Thyroid gland (tissue), 4 donors: ENCODE results near the gene CAST. TPM values are rescaled to one million over a fixed set of nuclear protein-coding genes. Genes with fewer than 3 reads are reported as not detected.

ENCODE experiments used
- DNase-seq, 2 donors: peaks; one replicate each; pipeline ENCODE4 v3.0.0-alpha.2; 2019
- H3K27ac ChIP-seq, 3 donors: fragments of 200-600 bp; sonication (generic); 1 replicate in 2 of 3; 2 replicates in 1 of 3; pipeline ENCODE4 v1.5.1; 2016 to 2019; ENCODE audit warnings: mild to moderate bottlenecking in 1 of 3, moderate library complexity in 1 of 3
- H3K27me3 ChIP-seq: fragments of 200-600 bp; sonication (generic); one replicate; pipeline ENCODE4 v1.5.1; 2019
- H3K36me3 ChIP-seq, 2 donors: fragments of 200-600 bp; sonication (generic); one replicate each; pipeline ENCODE4 v1.5.1; 2016 to 2019
- H3K4me1 ChIP-seq, 2 donors: fragments of 200-600 bp; sonication (generic); one replicate each; pipeline ENCODE4 v1.5.1; 2017 to 2019
- H3K4me3 ChIP-seq, 3 donors: fragments of 200-600 bp; sonication (generic); replicated peaks in 1 of 3; 1 replicate in 2 of 3; 2 replicates in 1 of 3; pipeline ENCODE4 v1.5.1; 2016; ENCODE audit warnings: mild to moderate bottlenecking in 1 of 3
- H3K9me3 ChIP-seq: fragments of 200-600 bp; sonication (generic); one replicate; pipeline ENCODE4 v1.5.1; 2017
- POLR2A ChIP-seq, 2 donors: fragments of 450-650 bp; IDR thresholded peaks; one replicate each; pipeline ENCODE4 v1.6.1; 2017; ENCODE audit warnings: antibody characterized with exemption in 2 of 2, mild to moderate bottlenecking in 2 of 2, moderate library complexity in 1 of 2
- WGBS, 2 donors: methylation state at CpG; one replicate each; pipeline ENCODE4 v1.1.5; 2017; 5-methylcytosine and 5-hydroxymethylcytosine counted together
- intact Hi-C: fragments of 100-400 bp; cut with DNase I; formaldehyde crosslinking; loops from one replicate; pipeline ENCODE4 v1.15.1; 2023
- total RNA-seq, 4 donors: library from RNA; depleted of rRNA; stranded (reverse); fragments of >200 nt; gene quantifications; one replicate each; pipeline ENCODE4 v1.2.3, GENCODE V29; 2016
- TF ChIP-seq, protein P1 (sequence below), 6 experiments: fragments of 200-600 bp in 3 of 6; fragments of 450-650 bp in 3 of 6; sonication (generic) in 3 of 6; IDR thresholded peaks; one replicate each; pipeline ENCODE4 v1.5.1; 2016 to 2019; ENCODE audit warnings: antibody characterized with exemption in 6 of 6, mild to moderate bottlenecking in 2 of 6, inconsistent platforms in 1 of 6, moderate library complexity in 1 of 6

CAST gene
- total RNA-seq, 4 donors from 2014 or later = 177 to 278 (median 236) TPM

DNA sequence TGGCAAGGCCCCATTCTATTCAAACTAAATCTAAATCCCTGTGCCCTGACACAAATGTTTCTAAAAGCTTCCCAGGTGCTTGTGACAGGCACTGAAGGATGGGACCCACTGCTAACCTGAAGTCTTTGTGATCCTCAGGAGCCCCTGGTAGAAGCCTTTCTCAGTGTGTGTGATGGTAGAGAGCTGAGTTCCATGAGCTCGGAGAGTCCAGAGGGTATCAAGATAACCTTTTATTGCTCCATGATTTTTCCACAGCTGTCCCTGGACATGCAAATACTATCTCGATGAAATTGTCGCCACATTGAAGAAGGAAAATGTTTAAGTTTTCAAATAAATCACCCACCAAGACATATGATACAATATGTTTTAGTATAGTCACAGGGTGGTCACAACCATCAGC lies 7.7 kb downstream of the CAST start:
- Histone ChIP-seq H3K9me3 (no peaks in the 10 kb centered on the region), H3K4me1 (no peaks in the 10 kb centered on the region), H3K27ac (no peak overlapping the region), H3K27me3 (no peaks in the 10 kb centered on the region), H3K4me3 (no peak overlapping the region), H3K36me3 (no peaks in the 10 kb centered on the region)
- WGBS, 2 donors = 86 to 98% methylated on average over 3 of the region's 3 CpGs
- DNase-seq = no peak
- intact Hi-C loops = loop anchor here (5.0 kb wide), 1 partner anchor 37 kb away; no protein-coding TSS in a partner anchor
- TF ChIP-seq, protein P1, sequence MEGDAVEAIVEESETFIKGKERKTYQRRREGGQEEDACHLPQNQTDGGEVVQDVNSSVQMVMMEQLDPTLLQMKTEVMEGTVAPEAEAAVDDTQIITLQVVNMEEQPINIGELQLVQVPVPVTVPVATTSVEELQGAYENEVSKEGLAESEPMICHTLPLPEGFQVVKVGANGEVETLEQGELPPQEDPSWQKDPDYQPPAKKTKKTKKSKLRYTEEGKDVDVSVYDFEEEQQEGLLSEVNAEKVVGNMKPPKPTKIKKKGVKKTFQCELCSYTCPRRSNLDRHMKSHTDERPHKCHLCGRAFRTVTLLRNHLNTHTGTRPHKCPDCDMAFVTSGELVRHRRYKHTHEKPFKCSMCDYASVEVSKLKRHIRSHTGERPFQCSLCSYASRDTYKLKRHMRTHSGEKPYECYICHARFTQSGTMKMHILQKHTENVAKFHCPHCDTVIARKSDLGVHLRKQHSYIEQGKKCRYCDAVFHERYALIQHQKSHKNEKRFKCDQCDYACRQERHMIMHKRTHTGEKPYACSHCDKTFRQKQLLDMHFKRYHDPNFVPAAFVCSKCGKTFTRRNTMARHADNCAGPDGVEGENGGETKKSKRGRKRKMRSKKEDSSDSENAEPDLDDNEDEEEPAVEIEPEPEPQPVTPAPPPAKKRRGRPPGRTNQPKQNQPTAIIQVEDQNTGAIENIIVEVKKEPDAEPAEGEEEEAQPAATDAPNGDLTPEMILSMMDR (IDR thresholded peaks at IDR 0.05) = no peak
- no peak for TF ChIP-seq POLR2A (IDR thresholded peaks at IDR 0.05)

DNA sequence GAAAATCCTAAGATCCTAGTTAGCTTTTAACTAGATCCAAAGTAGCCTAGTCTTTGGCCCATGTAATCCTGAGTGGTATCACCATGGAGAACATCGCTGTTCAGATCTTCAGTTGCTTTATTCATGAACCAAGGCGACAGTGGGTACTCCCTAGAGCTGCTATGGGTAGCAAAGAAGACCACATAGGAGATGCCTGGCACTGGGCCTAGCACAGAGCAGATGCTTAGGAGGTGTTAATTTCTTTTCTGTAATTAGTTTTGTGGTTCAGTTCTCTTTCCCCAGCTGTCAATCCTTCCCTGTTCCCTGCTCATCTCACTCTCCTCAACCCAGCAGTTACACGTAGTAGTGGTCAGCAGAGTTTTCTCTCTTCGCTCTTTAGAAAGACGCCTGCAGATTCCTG lies 9.3 kb downstream of the CAST start:
- 98 to 99% methylated on average over 5 of the region's 5 CpGs for WGBS, 2 donors
- TF ChIP-seq, protein P1 (IDR thresholded peaks at IDR 0.05) = no peak
- TF ChIP-seq POLR2A (IDR thresholded peaks at IDR 0.05) = no peak
- Histone ChIP-seq H3K27me3 (no peaks in the 10 kb centered on the region), H3K9me3 (no peaks in the 10 kb centered on the region), H3K36me3 (no peaks in the 10 kb centered on the region), H3K27ac (no peak overlapping the region), H3K4me1 (no peaks in the 10 kb centered on the region), H3K4me3 (no peak overlapping the region)
- no peak for DNase-seq
- intact Hi-C loops = no loop called here

DNA sequence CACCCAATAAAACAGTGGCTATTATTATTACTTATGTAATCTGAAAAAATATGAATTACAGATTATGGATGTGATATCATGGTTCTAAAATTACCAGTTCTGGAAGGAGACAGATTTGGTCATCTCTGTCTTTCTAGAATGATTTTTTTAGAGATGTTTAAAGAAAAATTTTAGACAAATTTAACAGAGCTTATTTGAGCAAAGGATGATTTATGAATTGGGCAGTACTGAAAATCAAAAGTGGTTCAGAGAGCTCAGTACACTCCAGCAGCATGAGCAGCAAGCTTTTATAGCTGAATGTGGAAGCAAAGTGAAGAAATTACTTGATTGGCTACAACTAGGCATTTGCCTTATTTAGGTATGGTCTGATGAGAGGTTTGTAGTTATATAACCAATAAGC lies 11.0 kb downstream of the CAST start:
- DNase-seq = no peak
- Histone ChIP-seq H3K4me1 (no peaks in the 10 kb centered on the region), H3K9me3 (no peaks in the 10 kb centered on the region), H3K27ac (no peak overlapping the region), H3K36me3 (no peaks in the 10 kb centered on the region), H3K27me3 (no peaks in the 10 kb centered on the region), H3K4me3 (no peak overlapping the region)
- intact Hi-C loops = no loop called here
- no peak for TF ChIP-seq POLR2A (IDR thresholded peaks at IDR 0.05)
- TF ChIP-seq, protein P1 (IDR thresholded peaks at IDR 0.05) = no peak

DNA sequence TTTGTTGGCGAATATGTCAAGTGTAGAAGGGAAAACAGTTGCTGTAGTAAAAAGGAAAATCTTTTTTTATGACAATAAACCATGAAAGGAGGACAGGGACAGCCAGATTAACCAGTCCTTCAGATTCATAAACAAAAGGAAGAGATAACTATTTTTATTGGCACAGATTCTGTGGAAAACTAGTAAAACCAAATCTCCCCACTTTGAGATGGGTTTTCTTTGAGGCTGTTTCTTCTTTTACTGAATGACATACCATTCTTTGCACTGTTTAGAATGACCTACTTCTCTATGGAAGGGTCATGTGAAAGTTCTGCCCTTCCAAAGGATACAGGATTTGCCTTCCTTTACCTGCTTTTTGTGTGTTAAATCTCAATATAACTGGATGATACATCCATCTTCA lies 13.7 kb downstream of the CAST start:
- no peak overlapping the region for H3K27ac ChIP-seq
- H3K36me3 ChIP-seq = no peaks in the 10 kb centered on the region
- H3K9me3 ChIP-seq = no peaks in the 10 kb centered on the region
- intact Hi-C loops = no loop called here
- TF ChIP-seq, protein P1 (IDR thresholded peaks at IDR 0.05) = no peak
- no peak for TF ChIP-seq POLR2A (IDR thresholded peaks at IDR 0.05)
- no peak for DNase-seq
- no peak overlapping the region for H3K4me3 ChIP-seq
- 79 to 84% methylated on average over 1 of the region's 1 CpG for WGBS, 2 donors
- H3K4me1 ChIP-seq = peaks cover 0 to 3% of the 10 kb centered on the region in 2 donors
- H3K27me3 ChIP-seq = no peaks in the 10 kb centered on the region

DNA sequence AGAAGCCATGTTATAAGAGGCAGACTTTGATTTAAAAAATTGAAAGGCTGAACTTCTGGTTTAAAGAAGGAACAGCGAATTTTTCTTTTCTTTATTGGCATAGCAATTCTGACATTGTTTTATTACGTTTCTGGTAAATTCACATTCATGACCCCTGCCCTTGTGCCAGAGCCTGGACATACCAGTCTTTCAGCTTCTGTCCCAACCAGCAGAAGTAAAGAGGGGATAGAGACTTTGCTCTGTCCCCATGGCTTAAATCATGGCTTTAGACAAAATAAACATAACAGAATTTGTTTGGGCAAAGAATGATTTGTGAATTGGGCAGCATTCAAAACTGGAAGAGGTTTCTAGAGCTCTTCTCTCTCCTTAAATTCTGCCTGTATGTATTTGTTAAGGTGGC lies 15.3 kb downstream of the CAST start:
- no peaks in the 10 kb centered on the region for H3K27me3 ChIP-seq
- no peaks in the 10 kb centered on the region for H3K36me3 ChIP-seq
- intact Hi-C loops = no loop called here
- no peak for DNase-seq
- WGBS, 2 donors = 86 to 93% methylated on average over 2 of the region's 2 CpGs
- TF ChIP-seq POLR2A (IDR thresholded peaks at IDR 0.05) = no peak
- TF ChIP-seq, protein P1 (IDR thresholded peaks at IDR 0.05) = no peak
- no peak overlapping the region for H3K27ac ChIP-seq
- H3K4me3 ChIP-seq = no peak overlapping the region
- H3K9me3 ChIP-seq = no peaks in the 10 kb centered on the region
- H3K4me1 ChIP-seq = peaks cover 0 to 3% of the 10 kb centered on the region in 2 donors
